Stimulated activated CD4-positive, alpha-beta T cell treated with anti-CD3 and anti-CD28 coated beads, Interleukin-1b, Interleukin-23, amount 100 ng/mL, for 24 hours (primary cell): ENCODE results near the gene TAF1D.
"Not testable (repeated sequence)": the region's sequence is repeated elsewhere in the genome, so short reads cannot be mapped to it uniquely, and the experiment has no call there.

Experiments used
- DNase-seq, 4 experiments: peaks; one replicate each; pipeline ENCODE4 v3.0.0-alpha.2; 2020; ENCODE audit warnings: low read depth in 4 of 4, low spot score in 1 of 4

Gene TAF1D

DNA sequence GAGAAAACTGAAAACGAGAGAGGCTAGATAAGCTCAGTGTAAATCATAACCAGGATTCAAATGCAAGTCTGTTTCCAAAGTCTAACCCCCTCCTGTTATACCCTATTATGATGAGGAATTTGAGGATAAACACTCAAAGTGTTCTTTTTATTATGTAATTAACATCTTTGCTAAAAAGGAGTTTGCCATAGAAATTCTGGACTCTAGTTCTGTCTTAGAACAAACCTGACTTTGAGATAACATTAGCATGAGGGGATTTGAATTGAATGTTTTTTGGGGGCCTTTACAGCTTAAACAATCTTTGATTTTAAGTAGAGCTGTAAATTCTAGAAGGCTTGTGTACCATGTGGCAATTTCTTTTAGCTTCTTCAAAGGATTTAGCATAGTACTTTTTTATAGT is 9.7 kb upstream of the TAF1D start:
- no peak for DNase-seq

GRCh38 chr11:93747122-93747521 is 5.8 kb upstream of the TAF1D start:
- DNase-seq = no peak

DNA sequence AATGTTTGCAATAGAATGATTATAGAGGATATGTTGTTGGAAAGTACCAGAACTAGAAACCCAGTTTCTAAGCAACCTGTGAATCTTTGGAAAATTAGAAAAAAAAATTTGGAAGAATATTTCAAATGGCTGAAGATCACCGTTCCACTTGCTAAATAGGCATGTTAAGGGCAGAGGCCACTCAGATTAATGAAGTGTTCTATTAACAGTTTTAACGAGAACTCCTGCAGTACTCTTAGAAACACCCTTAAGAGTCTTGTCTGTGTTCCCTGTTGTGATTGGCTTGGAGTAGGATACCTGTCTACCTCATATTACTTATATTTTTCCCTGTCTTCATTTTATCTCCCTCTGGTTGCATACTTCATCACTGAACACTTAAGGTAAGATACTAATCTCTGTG is 4.8 kb upstream of the TAF1D start:
- no peak for DNase-seq

DNA sequence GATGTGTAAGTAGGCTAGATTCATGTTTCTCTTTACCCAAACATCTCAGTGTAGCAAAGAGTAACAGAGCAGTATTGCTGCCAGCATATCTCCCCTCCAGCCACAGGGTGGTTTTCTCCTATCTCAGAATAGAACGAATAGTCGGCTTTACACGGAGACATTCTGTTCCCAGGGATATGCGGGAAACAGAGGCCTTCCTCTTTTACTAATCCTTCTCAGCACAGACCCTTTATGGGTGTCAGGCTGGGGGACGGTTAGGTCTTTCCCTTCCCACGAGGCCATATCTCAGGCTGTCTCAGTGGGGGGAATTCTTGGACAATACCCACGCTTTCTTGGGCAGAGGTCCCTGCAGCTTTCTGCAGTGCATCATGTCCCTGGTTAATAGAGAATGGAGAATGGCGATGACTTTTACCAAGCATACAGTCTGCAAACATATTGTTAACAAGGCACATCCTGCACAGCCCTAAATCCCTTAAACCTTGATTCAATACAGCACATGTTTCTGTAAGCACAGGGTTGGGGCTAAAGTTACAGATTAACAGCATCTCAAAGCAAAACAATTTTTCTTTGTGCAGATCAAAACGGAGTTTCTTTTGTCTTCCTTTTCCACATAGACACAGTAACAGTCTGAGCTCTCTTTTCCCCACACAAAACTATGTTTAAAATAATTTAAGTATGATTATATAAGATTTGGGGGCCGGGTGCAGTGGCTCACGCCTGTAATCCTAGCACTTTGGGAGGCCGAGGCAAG is 3.9 kb upstream of the TAF1D start:
- not testable (repeated sequence) for DNase-seq

DNA sequence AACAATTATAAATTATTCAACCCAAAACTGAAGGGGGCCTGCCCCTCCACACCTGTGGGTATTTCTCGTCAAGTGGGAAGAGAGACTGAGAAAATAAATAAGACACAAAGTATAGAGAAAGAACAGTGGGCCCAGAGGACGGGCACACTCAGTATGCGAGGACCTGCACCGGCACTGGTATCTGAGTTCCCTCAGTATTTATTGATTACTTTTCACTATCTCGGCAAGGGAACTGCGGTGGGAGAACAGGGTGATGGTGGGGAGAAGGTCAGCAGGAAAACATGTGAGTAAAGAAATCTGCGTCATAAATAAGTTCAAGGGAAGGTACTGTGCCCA is 3.3 kb upstream of the TAF1D start:
- no peak for DNase-seq

DNA sequence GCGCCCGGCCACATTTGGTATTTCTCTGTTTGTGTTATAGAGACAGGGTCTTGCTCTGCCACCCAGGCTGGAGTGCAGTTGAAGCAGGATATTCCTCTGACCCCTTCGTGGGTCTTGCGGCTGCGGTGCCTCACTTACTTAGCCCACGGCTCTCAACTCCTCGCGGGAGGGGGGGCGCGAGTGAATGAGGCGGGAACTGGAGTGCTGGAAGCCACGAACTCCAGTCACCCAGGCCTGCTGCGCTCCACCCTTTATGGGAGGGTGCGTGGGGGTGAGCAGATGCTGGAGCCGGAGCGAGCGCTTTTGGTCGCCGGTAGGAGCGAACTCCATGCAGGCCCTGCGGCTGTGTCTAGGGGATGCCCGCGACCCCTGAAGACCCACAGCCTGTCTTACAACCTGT is 2.0 kb upstream of the TAF1D start:
- DNase-seq = no peak

GRCh38 chr11:93741882-93742226 is 559 bp upstream of the TAF1D start:
- no peak for DNase-seq

GRCh38 chr11:93740730-93741093 is 583 bp downstream of the TAF1D start:
- peak; percentile 38 to 50 (median 43) for DNase-seq

- DNase-seq = peak in 3 of 4 experiments; percentile 15 to 40 (median 32)
These were observed 1.1 kb downstream of the TAF1D start for GRCh38 chr11:93740031-93740729.

GRCh38 chr11:93738647-93739081 is 2.6 kb downstream of the TAF1D start:
- no peak for DNase-seq

DNA sequence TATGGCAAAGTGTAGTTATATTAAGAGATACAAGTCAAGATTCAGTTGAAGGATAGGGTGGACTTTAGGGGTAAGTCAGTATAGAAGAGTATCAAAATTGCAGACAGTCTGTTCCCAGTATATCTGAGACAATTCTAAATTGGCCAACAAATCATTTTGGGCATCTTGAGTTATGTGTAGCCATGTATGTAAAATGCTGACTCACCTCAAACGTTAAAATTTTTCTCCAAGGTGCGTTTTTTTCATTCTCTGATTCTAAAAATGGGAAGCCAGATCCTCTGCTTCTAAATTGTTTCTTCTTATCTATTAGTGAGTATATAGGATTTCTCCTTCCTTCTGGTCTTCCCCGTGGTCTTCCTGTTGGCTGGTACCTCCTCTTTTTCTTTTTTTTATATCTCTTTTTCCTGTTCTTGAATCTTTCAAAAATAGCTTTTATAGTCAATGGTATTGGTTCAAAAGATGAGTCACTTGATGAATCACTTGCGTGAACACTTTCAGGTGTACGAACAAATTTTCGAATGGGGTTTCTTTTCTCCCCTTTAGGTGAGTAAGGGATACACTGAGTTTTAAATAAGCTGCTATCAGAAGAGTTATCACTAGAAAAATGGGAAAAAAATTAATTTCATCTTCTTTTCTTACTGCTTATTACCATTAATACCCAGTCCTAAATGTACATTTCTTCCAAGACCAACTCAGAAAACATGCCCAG is 3.2 kb downstream of the TAF1D start:
- DNase-seq = no peak

DNA sequence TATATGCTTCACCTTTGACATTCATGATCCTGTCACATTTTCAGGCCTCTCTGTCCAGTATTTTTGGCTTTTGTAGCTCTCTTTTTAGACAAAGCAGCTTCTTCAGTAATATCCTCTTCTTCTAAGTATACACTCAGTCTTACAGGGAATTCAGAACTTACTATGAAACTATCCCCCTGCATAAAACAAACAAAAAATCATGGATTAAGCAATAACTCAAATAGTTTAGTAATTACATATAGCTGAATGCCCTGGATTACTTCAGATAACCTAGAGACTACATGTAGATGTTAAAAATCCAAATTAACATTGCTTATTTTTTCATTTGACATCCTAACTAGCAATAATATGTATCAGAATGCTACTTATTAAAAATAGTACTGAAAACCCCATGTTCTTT is 5.2 kb downstream of the TAF1D start:
- no peak for DNase-seq

- DNase-seq = no peak
These were observed 5.7 kb downstream of the TAF1D start for GRCh38 chr11:93735627-93736026.

- DNase-seq = no peak
These were observed 6.7 kb downstream of the TAF1D start for GRCh38 chr11:93734427-93735222.

- no peak for DNase-seq
These were observed 7.8 kb downstream of the TAF1D start for GRCh38 chr11:93733474-93733873.

- DNase-seq = no peak
These were observed 8.9 kb downstream of the TAF1D start for GRCh38 chr11:93732237-93732892.

GRCh38 chr11:93730108-93731107 is 10.9 kb downstream of the TAF1D start:
- no peak for DNase-seq

GRCh38 chr11:93729129-93729616 is 12.1 kb downstream of the TAF1D start:
- DNase-seq = no peak

DNA sequence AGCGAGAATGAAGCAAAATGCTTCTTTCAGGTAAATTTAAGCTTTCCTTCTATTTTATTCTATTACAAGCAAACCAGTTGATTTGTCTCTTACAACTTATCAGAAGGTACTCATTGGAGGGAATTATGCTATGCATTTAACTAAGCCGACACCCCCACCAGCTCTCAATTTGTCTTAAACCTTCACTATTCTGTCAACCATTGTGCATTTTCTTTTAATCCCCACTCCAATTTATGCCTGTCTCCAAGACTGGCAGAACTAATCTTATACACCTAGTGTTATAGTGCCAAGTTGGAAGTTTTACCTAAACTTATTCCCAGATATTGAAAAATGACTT is 12.5 kb downstream of the TAF1D start:
- no peak for DNase-seq
